ENCODE measurements around the gene RNF213.
"Not testable (repeated sequence)": the region's sequence is repeated elsewhere in the genome, so short reads cannot be mapped to it uniquely, and the experiment has no call there.

The RNF213 gene

GRCh38 chr17:80295146-80295545, 34.5 kb downstream of the RNF213 start:
- DNase-seq (ENCODE audit: low read depth in 2 of 2), result no peak

GRCh38 chr17:80295559-80295958, 34.9 kb downstream of the RNF213 start:
- no peak for DNase-seq (ENCODE audit: low read depth in 2 of 2)

GRCh38 chr17:80296221-80296620, 35.6 kb downstream of the RNF213 start:
- no peak for DNase-seq (ENCODE audit: low read depth in 2 of 2)

GRCh38 chr17:80297996-80298560, 37.4 kb downstream of the RNF213 start:
- no peak for DNase-seq (ENCODE audit: low read depth in 2 of 2)

- DNase-seq (ENCODE audit: low read depth in 2 of 2), result not testable (repeated sequence)
These were observed 38.9 kb downstream of the RNF213 start for GRCh38 chr17:80299350-80300100.

- DNase-seq (ENCODE audit: low read depth in 2 of 2), result not testable (repeated sequence)
These were observed 40.1 kb downstream of the RNF213 start for GRCh38 chr17:80300756-80301155.

DNA sequence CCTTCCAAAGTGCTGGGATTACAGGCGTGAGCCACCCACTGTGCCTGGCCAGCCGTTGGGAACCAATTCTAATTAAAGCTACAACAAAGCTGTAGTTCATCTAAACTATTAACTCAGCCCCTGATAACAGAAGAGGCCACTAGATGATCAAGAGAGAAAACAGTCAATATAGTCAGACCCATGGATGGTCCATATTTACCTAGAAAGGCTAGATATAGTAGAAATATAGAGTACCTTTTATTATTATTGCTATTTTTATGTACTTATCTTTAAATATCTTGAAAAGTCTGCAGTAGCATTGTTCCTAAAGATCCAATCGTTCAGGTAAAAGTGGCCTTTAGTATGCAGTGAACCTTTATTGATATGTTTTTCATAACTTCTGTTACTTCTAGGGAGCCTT, 43.2 kb downstream of the RNF213 start:
- DNase-seq (ENCODE audit: low read depth in 2 of 2), result no peak

DNA sequence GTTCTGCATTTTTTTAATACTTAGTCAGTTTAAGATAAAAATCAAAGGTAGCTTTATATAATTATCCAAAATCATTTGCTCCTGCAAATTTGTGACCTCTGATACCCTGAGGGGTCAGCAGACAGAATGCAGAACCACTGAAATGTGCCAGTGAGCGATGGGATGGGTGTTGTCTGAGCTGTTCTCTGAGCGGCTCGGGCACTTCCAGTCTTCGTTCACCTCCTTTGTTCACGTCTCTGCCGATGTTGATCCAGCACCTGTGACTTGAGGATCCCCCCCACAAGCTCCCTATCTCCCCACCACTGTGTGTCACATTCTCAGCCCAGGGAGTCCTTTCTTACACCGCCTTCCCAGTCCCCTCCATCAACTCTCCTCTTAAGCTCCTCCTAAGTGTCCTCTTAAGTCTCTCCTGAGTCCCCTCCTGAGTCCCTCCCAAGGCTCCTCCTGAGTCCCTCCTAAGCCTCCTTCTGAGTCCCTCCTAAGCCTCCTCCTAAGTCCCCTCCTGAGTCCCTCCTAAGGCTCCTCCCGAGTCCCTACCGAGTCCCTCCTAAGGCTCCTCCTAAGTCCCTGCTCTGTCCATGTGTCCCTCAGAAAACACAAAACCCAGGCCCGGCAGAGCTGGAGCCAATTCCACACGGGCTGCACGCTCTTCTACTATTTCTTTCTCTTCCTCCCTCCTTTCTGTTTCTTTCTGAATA, 47.5 kb downstream of the RNF213 start:
- DNase-seq (ENCODE audit: low read depth in 2 of 2), result no peak

DNA sequence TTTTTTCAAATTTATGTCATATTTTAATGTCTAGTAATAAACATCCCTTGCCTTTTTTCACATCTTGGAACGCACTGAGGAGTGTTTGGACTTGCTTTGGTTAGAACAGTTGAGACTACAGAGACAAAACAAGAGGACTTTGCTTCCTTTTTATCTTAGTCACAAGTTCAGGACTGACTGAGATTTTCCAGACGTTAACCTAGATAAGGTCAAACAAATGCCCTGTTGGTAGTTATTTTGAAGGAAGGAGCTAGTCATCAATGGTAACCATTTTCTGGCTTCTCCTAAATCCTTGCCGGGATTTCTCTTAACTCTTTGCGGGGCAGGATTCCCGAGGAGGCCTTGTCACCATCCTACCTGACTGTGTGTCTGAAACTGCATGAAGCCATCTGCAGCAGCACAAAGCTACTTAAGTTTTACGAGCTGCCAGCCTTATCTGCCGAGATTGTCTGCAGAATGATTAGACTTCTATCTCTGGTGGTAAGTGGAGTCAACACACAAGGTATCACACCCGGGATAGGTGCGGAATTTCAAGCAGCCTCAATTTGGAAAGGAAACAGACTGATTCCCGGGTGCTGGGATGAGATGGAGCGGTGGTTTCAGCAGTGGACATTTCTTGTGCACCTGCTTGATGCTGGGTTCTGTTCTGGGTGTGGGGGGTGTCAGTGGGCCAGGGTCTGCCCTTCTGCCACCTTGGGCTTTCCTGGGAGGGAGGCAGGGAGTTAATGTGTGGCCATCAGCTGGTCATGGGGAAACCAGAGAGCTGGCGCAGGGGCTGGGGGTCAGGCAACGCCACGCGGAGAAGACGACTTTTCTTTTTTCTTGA, 48.3 kb downstream of the RNF213 start:
- no peak for DNase-seq (ENCODE audit: low read depth in 2 of 2)

DNA sequence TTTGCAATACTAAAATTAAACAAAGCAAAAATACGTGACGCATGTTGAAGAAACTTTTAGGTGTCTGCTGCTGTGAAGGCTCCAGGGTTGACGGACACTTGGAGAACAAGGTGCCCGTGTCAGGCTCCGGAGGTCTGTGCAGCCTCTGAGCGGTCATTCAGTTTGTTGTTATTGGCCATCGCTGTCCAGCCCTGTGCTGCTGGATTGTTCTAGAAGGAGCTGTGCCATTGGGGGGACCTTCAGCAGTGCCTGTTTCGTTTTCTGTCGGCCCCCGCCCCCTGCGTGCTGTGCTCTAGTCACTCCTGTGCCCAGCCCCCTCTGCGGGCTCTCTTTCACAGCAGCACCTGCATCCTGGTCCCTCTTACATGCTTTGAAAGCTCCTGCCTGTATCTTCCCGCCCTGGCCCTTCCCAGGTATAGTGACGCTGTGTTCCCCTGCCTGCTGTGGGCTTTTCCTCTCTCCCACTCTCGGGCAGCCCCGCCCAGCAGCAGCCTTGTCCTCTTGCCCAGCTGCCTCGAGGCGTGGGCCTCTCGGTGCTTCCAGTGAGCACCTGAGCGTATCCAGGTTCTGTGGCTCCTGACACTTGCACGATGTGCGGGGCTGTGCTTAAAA, 50.7 kb downstream of the RNF213 start:
- DNase-seq (ENCODE audit: low read depth in 2 of 2), result no peak

DNA sequence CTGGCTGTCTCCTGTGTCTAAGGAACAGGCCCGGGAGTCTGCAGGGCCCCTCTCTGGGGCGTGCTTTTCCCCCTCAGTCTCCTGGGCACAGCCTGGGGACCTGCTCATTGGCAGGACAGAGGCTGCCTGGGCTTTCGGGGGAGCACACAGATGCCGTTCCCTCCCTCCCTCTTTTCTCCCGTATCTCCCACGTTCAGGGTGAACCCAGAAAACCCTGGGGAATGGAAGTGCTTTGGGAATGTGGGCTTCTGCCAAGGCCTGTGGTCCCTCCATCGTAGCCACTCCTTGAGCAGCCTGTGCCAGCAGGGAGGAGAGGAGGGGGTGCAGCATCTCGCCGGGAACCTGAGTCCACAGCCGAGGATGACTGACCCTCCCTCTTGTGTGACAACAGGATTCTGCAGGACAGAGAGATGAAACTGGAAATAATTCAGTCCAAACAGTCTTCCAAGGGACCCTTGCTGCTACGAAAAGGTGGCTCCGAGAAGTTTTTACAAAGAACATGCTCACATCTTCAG, 52.0 kb downstream of the RNF213 start:
- DNase-seq (ENCODE audit: low read depth in 2 of 2), result no peak

DNA sequence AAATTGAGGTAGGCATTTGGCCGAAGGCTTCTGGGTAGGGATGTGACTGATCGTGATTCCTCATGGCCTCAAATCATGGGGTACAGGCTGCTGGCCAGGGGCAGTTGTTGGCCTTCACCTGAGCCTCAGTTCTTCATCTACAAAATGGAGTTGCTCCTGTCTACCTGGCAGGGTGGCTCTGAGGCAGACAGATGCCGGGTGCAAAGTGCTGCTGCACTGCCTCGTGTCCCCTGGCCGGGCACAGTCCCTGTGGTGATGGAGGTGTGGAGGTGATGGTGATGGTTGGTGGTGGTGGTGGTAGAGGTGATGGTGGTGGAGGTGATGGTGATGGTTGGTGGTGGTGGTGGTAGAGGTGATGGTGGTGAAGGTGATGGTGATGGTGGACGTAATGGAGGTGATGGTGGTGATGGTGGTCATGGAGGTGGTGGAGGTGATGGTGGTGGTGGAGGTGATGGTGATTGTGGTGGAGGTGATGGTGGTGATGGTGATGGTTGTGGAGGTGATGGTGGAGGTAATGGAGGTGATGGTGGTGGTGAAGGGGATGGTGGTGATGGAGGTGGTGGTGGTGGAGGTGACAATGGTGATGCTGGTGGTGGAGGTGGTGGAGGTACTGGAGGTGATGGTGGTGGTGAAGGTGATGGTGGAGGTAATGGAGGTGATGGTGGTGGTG, 52.6 kb downstream of the RNF213 start:
- DNase-seq (ENCODE audit: low read depth in 2 of 2), result no peak

- DNase-seq (ENCODE audit: low read depth in 2 of 2), result not testable (repeated sequence)
These were observed 53.3 kb downstream of the RNF213 start for GRCh38 chr17:80313946-80314345.

DNA sequence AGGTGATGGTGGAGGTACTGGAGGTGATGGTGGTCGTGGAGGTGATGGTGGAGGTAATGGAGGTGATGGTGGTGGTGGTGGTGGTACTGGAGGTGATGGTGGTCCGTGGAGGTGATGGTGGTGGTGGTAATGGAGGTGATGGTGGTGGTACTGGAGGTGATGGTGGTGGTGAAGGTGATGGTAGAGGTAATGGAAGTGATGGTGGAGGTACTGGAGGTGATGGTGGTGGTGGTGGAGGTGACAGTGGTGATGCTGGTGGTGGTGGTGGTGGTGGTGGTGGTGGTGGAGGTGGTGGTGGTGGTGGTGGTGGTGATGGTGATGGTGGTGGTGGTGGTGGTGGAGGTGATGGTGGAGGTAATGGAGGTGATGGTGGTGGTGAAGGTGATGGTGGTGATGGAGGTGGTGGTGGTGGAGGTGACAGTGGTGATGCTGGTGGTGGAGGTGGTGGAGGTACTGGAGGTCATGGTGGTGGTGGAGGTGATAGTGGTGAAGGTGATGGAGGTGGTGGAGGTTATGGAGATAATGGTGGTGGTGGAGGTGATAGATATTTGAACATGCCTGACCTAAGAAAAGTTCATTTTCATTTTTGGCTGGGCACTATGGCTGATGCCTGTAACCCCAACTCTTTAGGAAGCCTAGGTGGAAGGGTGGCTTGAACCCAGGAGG, 55.0 kb downstream of the RNF213 start:
- DNase-seq (ENCODE audit: low read depth in 2 of 2), result no peak

DNA sequence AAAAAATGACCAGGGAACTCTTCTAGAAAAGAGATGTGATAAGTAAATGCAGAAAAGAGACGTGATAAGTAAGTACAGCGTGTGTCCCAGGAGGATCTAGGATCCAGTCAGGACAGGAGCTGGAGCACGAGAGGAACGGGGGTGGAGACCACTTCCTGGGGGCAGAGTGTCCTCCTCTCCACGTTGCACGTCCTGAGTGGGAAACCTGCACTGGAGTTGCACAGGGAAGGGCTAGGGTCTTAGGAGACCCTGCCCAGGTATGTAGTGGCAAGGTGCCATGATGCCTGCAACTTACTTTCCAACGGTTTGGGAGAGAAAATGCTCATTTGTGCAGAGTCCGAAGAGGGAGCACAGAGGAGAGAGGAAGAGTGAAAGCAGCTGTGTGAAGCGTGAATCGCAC, 55.8 kb downstream of the RNF213 start:
- DNase-seq (ENCODE audit: low read depth in 2 of 2), result no peak

GRCh38 chr17:80316927-80317705, 56.5 kb downstream of the RNF213 start:
- no peak for DNase-seq (ENCODE audit: low read depth in 2 of 2)

DNA sequence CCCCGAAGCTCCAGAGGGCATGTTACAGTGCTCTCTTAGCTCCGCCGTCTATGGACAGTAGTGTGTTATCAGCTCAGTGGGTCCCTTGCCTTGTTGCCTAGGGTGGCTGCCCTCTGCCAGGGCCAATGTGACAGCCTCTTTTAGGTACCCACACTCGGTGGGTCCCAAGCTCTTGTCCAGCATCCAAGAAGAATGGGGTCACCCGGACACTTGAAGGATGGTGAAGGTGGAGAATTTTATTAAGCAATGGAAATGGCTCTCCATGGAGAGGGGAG, 57.0 kb downstream of the RNF213 start:
- no peak for DNase-seq (ENCODE audit: low read depth in 2 of 2)

GRCh38 chr17:80318166-80318565, 57.5 kb downstream of the RNF213 start:
- DNase-seq (ENCODE audit: low read depth in 2 of 2), result no peak

GRCh38 chr17:80319262-80319998, 58.8 kb downstream of the RNF213 start:
- DNase-seq (ENCODE audit: low read depth in 2 of 2), result no peak
